Neuronal stem cell (in vitro differentiated cells): Measurements from ENCODE around the gene CDH13.

Experiments used
- DNase-seq: peaks from one replicate; pipeline ENCODE4 v3.0.0-alpha.2; 2013; ENCODE audit warnings: low spot score
- H2AFZ ChIP-seq: one replicate; pipeline ENCODE4 v1.6.1; 2013; ENCODE audit warnings: mild to moderate bottlenecking, low read length, inconsistent platforms
- H2AK5ac ChIP-seq: 2 replicates; pipeline ENCODE4 v1.6.1; 2013; ENCODE audit warnings: low read depth, mild to moderate bottlenecking, inconsistent platforms, low read length, moderate library complexity, mixed read lengths
- H2BK120ac ChIP-seq: 2 replicates; pipeline ENCODE4 v1.6.1; 2013; ENCODE audit warnings: low read depth, mild to moderate bottlenecking, inconsistent platforms, low read length, moderate library complexity, mixed read lengths
- H2BK12ac ChIP-seq: one replicate; pipeline ENCODE4 v1.6.1; 2013; ENCODE audit warnings: low read length, inconsistent platforms
- H2BK15ac ChIP-seq: 2 replicates; pipeline ENCODE4 v1.6.1; 2013; ENCODE audit warnings: mild to moderate bottlenecking, low read length, inconsistent platforms, mixed read lengths
- H2BK5ac ChIP-seq: one replicate; pipeline ENCODE4 v1.6.1; 2013; ENCODE audit warnings: inconsistent platforms, mild to moderate bottlenecking, low read length, moderate library complexity
- H3K14ac ChIP-seq: one replicate; pipeline ENCODE4 v1.6.1; 2013; ENCODE audit warnings: low read length, inconsistent platforms
- H3K18ac ChIP-seq: 2 replicates; pipeline ENCODE4 v1.6.1; 2013; ENCODE audit warnings: low read length, inconsistent platforms
- H3K23ac ChIP-seq: 2 replicates; pipeline ENCODE4 v1.6.1; 2013; ENCODE audit warnings: low read depth, mild to moderate bottlenecking, mixed read lengths, low read length, inconsistent platforms; ENCODE audit not compliant: poor library complexity
- H3K27ac ChIP-seq: replicated peaks from 3 replicates; pipeline ENCODE4 v1.5.1; 2013; ENCODE audit warnings: low read length, inconsistent platforms
- H3K27me3 ChIP-seq, 3 experiments: 2 replicates each; pipeline ENCODE4 v1.6.1; 2013; ENCODE audit warnings: low read length in 3 of 3, mild to moderate bottlenecking in 2 of 3, inconsistent platforms in 1 of 3, low read depth in 1 of 3, mixed read lengths in 1 of 3, moderate library complexity in 1 of 3; ENCODE audit not compliant: control insufficient read depth in 3 of 3, insufficient read depth in 3 of 3
- H3K36me3 ChIP-seq, 2 donors: replicated peaks in 1 of 2; 2 replicates each; pipeline ENCODE4 v1.6.1; 2013; ENCODE audit warnings: low read length in 2 of 2; ENCODE audit not compliant: control insufficient read depth in 2 of 2, insufficient read depth in 2 of 2
- H3K4ac ChIP-seq: 2 replicates; pipeline ENCODE4 v1.6.1; 2013; ENCODE audit warnings: inconsistent platforms, mild to moderate bottlenecking, low read length, moderate library complexity
- H3K4me1 ChIP-seq, 2 donors: 1 replicate in 1 of 2; 2 replicates in 1 of 2; pipeline ENCODE4 v1.6.1; 2013; ENCODE audit warnings: low read length in 2 of 2, low read depth in 1 of 2; ENCODE audit not compliant: control insufficient read depth in 2 of 2, insufficient read depth in 1 of 2
- H3K4me2 ChIP-seq: one replicate; pipeline ENCODE4 v1.6.1; 2013; ENCODE audit warnings: mild to moderate bottlenecking, low read length, inconsistent platforms; ENCODE audit not compliant: insufficient read depth, poor library complexity, severe bottlenecking
- H3K4me3 ChIP-seq, 2 donors: 2 replicates each; pipeline ENCODE4 v1.5.1; 2013; ENCODE audit warnings: low read length in 2 of 2, mild to moderate bottlenecking in 2 of 2, inconsistent platforms in 1 of 2, moderate library complexity in 1 of 2
- H3K79me1 ChIP-seq: one replicate; pipeline ENCODE4 v1.6.1; 2013; ENCODE audit warnings: low read depth, mild to moderate bottlenecking, inconsistent platforms, low read length, moderate library complexity
- H3K9ac ChIP-seq: one replicate; pipeline ENCODE4 v1.6.1; 2013; ENCODE audit warnings: mild to moderate bottlenecking, low read depth, low read length, inconsistent platforms; ENCODE audit not compliant: poor library complexity
- H3K9me3 ChIP-seq, 2 donors: replicated peaks in 1 of 2; 2 replicates each; pipeline versions ENCODE3 to v1.6.1; 2013; ENCODE audit warnings: low read length in 2 of 2, mild to moderate bottlenecking in 2 of 2, inconsistent platforms in 1 of 2, low read depth in 1 of 2, mixed read lengths in 1 of 2, moderate library complexity in 1 of 2; ENCODE audit not compliant: control insufficient read depth in 2 of 2, insufficient read depth in 1 of 2
- H4K8ac ChIP-seq: one replicate; pipeline ENCODE4 v1.6.1; 2013; ENCODE audit warnings: low read depth, mild to moderate bottlenecking, inconsistent platforms, low read length, moderate library complexity
- H4K91ac ChIP-seq: one replicate; pipeline ENCODE4 v1.6.1; 2013; ENCODE audit warnings: low read length, low read depth, mild to moderate bottlenecking, inconsistent platforms; ENCODE audit not compliant: poor library complexity
- WGBS, 2 donors: extraction: QIAGEN DNeasy Blood & Tissue Kit; methylation state at CpG; one replicate each; pipeline ENCODE4 v1.1.7; 2013; ENCODE audit warnings: missing lambda C conversion rate in 2 of 2, mixed read lengths in 1 of 2; ENCODE audit not compliant: insufficient read length in 2 of 2, insufficient replicate concordance in 1 of 2; ENCODE audit errors: extremely low coverage in 2 of 2; 5-methylcytosine and 5-hydroxymethylcytosine counted together

The CDH13 gene

DNA sequence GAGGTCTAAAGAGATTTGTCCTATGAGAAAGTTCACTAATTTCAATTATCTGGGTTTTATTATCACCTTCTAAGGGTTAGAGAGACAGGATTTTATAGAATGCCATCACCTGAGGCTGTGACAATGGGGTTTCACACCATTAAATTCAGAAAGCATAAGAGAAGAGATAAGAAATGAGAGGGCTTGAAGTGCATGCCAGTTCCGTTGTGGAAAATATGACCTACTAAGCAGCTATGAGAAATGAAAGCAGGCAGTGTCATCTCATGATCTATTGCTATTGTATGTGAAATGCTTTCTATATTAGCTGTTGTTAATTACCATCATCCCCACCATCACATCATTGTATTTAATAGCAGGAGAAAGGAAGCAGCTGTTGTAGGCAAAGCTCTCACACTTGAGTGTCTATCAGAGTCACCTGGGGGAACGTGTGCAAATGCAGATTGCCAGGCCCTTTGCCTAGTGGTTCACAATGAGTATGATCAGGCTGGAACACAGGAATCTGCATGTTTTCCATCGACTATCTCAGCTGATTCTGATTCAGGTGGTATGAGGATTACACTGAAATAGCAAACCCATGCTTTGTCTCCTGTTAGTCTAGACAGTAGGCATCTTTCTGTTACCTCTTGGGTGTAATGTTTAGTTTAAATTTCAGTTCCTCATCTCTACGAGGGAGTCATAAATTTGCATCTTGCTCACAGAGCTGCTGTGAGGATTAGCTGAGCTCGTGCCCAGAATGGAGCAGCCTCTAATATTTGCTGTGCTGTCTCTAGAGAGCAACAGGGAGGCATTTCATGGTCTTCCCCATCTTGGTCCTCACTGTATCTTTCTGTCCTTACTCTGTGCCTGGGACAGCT, 256.4 kb downstream of the CDH13 start:
- Histone ChIP-seq H3K14ac (no peak overlapping the region), H2BK5ac (no peak overlapping the region), H3K4me1 (peaks cover 0 to 7% of the 10 kb centered on the region in 2 donors), H3K36me3 (no peaks in the 10 kb centered on the region), H2BK120ac (no peak overlapping the region), H3K4me3 (no peak overlapping the region), H3K18ac (no peak overlapping the region), H3K23ac (no peak overlapping the region), H3K79me1 (no peaks in the 10 kb centered on the region), H3K27ac (no peak overlapping the region), H4K8ac (no peak overlapping the region), H2BK12ac (no peak overlapping the region), H3K9ac (no peak overlapping the region), H3K4me2 (no peak overlapping the region), H4K91ac (no peak overlapping the region), H3K27me3 (no peaks in the 10 kb centered on the region), H3K4ac (no peak overlapping the region), H3K9me3 (no peaks in the 10 kb centered on the region), H2BK15ac (no peak overlapping the region), H2AK5ac (no peak overlapping the region), H2AFZ (no peak overlapping the region)
- WGBS, 2 donors = no CpG with 5 or more reads among the region's 5 CpGs
- DNase-seq = no peak

DNA sequence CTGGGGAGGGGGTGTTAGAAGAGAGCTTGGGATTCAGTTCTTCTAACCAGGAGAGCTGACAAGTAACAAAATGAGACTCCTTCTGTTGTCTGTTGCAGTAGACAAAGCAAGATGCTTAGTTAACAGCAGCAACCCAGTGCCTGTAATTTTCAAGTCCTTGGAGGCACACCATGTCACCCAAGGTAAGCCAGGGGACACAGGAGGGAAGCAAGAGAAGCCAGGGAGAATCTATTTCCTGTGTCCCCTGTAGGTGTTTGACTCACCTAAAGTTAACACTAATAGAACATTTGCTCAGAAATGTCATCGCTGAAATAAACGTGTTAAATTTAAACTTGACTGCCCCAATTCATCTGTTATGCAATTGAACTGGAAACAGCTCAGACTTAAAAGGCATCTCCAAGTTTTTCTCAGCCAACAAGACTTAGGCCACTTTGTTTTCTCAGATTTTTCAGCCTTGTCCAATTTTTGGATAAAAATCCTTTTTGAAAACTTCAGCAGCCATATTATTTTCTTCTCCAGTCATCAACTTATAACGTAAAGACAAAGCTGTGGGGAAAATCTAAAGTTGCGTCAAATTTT, 257.6 kb downstream of the CDH13 start:
- no peak overlapping the region for H3K23ac ChIP-seq
- H3K14ac ChIP-seq = no peak overlapping the region
- no peak overlapping the region for H2BK15ac ChIP-seq
- no peak overlapping the region for H3K27ac ChIP-seq
- H4K8ac ChIP-seq = no peak overlapping the region
- H2AFZ ChIP-seq = no peak overlapping the region
- no peaks in the 10 kb centered on the region for H3K79me1 ChIP-seq
- no peak overlapping the region for H2BK12ac ChIP-seq
- no peak overlapping the region for H2BK5ac ChIP-seq
- H2AK5ac ChIP-seq = no peak overlapping the region
- no peak overlapping the region for H3K9ac ChIP-seq
- H3K4me3 ChIP-seq = no peak overlapping the region
- H3K4me2 ChIP-seq = no peak overlapping the region
- H3K4me1 ChIP-seq = peaks cover 0 to 10% of the 10 kb centered on the region in 2 donors
- H3K9me3 ChIP-seq = peaks cover 0 to 2% of the 10 kb centered on the region in 2 donors
- H3K4ac ChIP-seq = no peak overlapping the region
- no peak overlapping the region for H3K18ac ChIP-seq
- no peaks in the 10 kb centered on the region for H3K27me3 ChIP-seq
- H3K36me3 ChIP-seq = no peaks in the 10 kb centered on the region
- no peak overlapping the region for H4K91ac ChIP-seq
- no CpG with 5 or more reads among the region's 4 CpGs for WGBS, 2 donors
- no peak for DNase-seq
- H2BK120ac ChIP-seq = no peak overlapping the region

DNA sequence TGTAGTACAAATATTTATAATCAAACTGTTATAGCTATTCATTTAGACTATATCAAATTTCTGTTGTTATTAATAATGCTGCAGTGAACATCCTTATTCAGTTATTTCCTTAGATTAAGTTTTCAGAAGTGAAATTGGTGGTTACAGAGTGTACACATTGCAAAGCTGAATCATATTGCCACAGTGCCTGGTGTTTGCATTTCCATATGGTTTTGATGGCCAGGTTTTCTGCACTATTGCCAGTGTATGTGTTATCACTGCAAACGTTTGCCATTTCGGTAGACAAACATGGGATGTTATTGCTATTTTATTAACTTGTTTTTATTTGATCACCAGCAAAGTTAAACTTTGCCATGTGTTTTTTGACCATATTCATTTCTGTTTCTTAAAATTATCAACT, 259.4 kb downstream of the CDH13 start:
- Histone ChIP-seq H4K8ac (no peak overlapping the region), H2BK15ac (no peak overlapping the region), H3K4ac (no peak overlapping the region), H3K23ac (no peak overlapping the region), H3K36me3 (no peaks in the 10 kb centered on the region), H2AK5ac (no peak overlapping the region), H3K4me3 (no peak overlapping the region), H3K27ac (no peak overlapping the region), H3K9me3 (peaks cover 0 to 2% of the 10 kb centered on the region in 2 donors), H2BK5ac (no peak overlapping the region), H3K79me1 (no peaks in the 10 kb centered on the region), H2BK12ac (no peak overlapping the region), H3K9ac (no peak overlapping the region), H3K4me1 (peaks cover 0 to 10% of the 10 kb centered on the region in 2 donors), H3K27me3 (no peaks in the 10 kb centered on the region), H2AFZ (no peak overlapping the region), H2BK120ac (no peak overlapping the region), H3K18ac (no peak overlapping the region), H3K4me2 (no peak overlapping the region), H3K14ac (no peak overlapping the region), H4K91ac (no peak overlapping the region)
- WGBS, 2 donors = no CpG with 5 or more reads among the region's 2 CpGs
- no peak for DNase-seq

DNA sequence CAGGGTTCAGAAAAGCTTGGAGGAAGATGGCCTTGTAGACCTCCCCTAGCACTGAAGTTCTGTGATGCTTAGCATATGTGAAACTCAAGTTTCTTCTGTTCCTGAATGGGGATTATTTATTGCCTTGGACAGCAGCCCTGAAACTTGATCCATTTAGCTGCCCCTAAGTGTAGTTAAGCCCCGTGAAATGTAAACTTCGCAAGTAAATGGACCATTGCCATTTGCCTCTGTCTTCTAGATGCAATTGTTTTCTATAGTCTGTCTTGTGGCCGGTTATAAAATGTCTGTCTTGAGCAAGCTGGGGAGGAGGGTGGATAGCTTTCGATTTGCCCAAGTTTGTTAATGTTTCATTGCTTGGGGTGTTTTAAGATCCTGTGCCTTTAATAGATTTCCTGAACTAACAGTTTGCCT, 261.8 kb downstream of the CDH13 start:
- Histone ChIP-seq H2AK5ac (no peak overlapping the region), H3K4ac (no peak overlapping the region), H2BK5ac (no peak overlapping the region), H3K79me1 (no peaks in the 10 kb centered on the region), H4K8ac (no peak overlapping the region), H3K4me1 (peaks cover 0 to 6% of the 10 kb centered on the region in 2 donors), H3K36me3 (no peaks in the 10 kb centered on the region), H2BK15ac (no peak overlapping the region), H3K14ac (no peak overlapping the region), H2AFZ (no peak overlapping the region), H3K4me3 (no peak overlapping the region), H3K9ac (no peak overlapping the region), H3K9me3 (peaks cover 0 to 2% of the 10 kb centered on the region in 2 donors), H3K27me3 (no peaks in the 10 kb centered on the region), H2BK12ac (no peak overlapping the region), H4K91ac (no peak overlapping the region), H3K4me2 (no peak overlapping the region), H3K18ac (no peak overlapping the region), H3K27ac (no peak overlapping the region), H3K23ac (no peak overlapping the region), H2BK120ac (no peak overlapping the region)
- DNase-seq = no peak
- no CpG with 5 or more reads among the region's 4 CpGs for WGBS, 2 donors
